ENCODE results near the gene YY1. TPM values are rescaled to one million over a fixed set of nuclear protein-coding genes. Genes with fewer than 3 reads are reported as not detected.

Gene YY1
- polyA plus RNA-seq, 1 experiment: 15.7 TPM

DNA sequence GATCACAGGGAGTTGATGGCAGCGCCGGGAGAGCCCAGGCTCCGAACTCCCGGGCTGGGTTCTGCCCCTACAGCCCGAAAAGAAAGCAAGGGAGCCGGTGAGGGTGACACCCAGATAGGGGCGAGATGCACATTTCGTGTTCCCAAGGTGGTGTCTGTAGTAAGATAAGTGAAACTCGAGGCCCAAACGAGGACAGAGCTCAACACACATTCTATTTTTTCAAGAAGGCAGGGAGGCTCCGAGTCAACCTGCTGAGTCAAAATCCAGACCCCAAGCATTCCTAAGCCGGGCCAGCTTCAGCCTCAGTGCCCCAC lies 24.2 kb upstream of the YY1 start:
- TF ChIP-seq, protein P1, sequence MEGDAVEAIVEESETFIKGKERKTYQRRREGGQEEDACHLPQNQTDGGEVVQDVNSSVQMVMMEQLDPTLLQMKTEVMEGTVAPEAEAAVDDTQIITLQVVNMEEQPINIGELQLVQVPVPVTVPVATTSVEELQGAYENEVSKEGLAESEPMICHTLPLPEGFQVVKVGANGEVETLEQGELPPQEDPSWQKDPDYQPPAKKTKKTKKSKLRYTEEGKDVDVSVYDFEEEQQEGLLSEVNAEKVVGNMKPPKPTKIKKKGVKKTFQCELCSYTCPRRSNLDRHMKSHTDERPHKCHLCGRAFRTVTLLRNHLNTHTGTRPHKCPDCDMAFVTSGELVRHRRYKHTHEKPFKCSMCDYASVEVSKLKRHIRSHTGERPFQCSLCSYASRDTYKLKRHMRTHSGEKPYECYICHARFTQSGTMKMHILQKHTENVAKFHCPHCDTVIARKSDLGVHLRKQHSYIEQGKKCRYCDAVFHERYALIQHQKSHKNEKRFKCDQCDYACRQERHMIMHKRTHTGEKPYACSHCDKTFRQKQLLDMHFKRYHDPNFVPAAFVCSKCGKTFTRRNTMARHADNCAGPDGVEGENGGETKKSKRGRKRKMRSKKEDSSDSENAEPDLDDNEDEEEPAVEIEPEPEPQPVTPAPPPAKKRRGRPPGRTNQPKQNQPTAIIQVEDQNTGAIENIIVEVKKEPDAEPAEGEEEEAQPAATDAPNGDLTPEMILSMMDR (IDR thresholded peaks at IDR 0.05; ENCODE audit: insufficient read depth, low read depth, low read length): no peak
- ChIA-PET POLR2A (no interaction called here), CTCF (interaction anchor here (0.6 to 1.7 kb wide), 5 partner anchors 10 to 576 kb away, joined by 3 to 6 read pairs (median 4); no protein-coding TSS in a partner anchor)
- Histone ChIP-seq H3K27me3 (ENCODE audit: control insufficient read depth, insufficient read depth, low read length) (no peaks in the 10 kb centered on the region), H3K36me3 (ENCODE audit: control insufficient read depth, insufficient read depth, low read length) (no peaks in the 10 kb centered on the region), H3K4me3 (ENCODE audit: low read depth, low read length) (peak overlapping the region; percentile 89)
- DNase-seq (ENCODE audit: low read depth): no peak

DNA sequence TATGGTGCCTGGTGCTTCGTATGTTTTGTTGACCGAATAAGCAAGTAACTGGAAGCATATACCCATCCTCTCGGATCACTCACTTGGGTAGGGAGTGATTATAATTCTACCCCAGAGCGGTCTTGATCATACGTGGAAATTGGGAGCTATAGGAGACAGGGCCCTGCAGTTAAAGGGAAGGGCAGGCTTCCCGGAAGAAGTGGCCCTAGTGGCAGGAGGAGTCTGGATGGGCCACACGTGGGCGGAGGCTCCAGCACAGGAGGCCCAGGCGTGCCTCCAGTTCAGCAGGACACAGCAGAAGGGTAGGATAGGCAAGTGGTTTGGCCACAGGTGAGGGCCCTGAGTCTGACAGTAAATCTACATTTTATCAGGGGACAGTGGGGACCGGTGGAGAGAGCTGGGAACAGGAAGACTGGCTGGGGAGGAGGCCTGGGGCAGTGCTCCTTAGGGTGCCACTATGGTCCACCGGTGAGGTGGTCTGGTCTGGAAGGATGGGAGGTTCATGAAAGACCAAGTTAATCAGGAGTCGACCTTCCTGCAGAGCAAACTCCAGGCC lies 23.5 kb upstream of the YY1 start:
- Histone ChIP-seq H3K36me3 (ENCODE audit: control insufficient read depth, insufficient read depth, low read length) (no peaks in the 10 kb centered on the region), H3K27me3 (ENCODE audit: control insufficient read depth, insufficient read depth, low read length) (no peaks in the 10 kb centered on the region), H3K4me3 (ENCODE audit: low read depth, low read length) (no peak overlapping the region)
- TF ChIP-seq, protein P1 (IDR thresholded peaks at IDR 0.05; ENCODE audit: insufficient read depth, low read depth, low read length): no peak
- DNase-seq (ENCODE audit: low read depth): no peak
- CTCF ChIA-PET: interaction anchor here (0.6 to 1.7 kb wide), 4 partner anchors 9 to 576 kb away, joined by 3 to 6 read pairs (median 4); no protein-coding TSS in a partner anchor
- POLR2A ChIA-PET: no interaction called here

DNA sequence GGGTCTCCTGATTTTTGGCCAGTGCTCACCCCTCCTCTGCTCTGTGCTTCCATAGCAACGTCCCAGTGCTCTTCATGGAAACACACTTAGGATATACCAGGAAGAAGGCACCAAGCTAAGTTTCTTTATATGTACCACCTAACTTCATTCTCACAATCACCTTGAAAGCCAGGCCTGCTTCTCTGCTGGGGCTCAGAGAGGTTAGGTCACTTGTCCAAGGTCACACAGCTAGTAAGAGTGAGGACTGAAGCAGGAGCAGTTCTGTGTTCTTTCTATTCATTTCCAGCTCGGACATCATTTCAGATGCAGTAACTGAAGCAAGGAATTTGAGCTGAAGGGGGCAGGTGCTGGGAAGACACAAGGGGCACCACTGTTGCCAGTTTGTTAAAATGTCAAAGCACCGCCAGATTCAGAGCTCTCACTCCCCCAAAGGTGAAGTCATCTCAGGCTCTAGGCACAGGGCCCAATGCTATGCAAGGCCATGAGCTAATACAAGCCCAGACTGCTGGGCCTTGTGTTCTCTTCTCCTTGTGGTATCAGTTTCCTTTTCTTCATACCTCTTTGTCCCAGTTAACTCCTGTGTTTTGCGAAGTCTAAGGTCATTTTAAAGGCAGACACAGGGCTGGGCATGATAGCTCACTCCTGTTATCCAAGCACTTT lies 19.7 kb upstream of the YY1 start:
- CTCF ChIA-PET: interaction anchor here (0.9 kb wide), 1 partner anchor 14 kb away, joined by 3 read pairs; no protein-coding TSS in a partner anchor
- DNase-seq (ENCODE audit: low read depth): no peak
- TF ChIP-seq, protein P1 (IDR thresholded peaks at IDR 0.05; ENCODE audit: insufficient read depth, low read depth, low read length): no peak

DNA sequence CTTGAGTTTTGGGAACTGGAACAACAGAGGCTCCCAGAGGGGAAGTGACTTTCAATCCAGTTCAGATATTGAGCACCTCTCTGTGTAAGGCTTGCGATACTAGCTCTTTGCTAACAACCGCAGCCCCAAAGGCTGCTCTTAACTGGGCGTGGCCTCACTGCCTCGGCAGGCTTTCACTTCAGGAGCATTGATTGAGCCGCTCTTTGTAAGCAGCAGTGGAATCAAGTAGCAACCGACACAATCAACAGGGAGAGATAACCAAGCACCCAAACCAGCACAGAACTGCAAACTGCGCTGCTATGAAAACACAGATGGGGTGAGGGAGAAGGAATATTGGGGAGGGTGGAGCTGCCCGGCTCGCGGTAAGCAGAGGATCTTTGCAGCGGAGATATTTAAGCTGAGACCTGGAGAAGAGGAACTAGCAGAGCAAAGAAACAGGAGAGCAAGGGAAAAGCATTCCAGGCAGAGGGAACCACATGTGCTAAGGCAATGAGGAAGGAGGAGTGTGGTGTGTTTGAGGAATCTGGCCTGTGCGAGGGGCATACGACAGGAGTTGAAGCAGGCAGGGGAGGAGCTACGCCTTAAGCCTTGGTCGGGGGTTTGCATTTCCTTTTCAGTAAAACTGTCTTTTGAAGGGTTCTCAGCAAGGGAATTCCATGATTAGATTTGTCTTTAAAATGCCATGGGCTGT lies 17.3 kb upstream of the YY1 start:
- ChIA-PET POLR2A (interaction anchor here (0.6 kb wide), 2 partner anchors 15 to 1961 kb away, joined by 3 to 4 read pairs; no protein-coding TSS in a partner anchor), CTCF (interaction anchor here (0.6 to 1.5 kb wide), 3 partner anchors 11 to 71 kb away, joined by 3 to 6 read pairs (median 5); no protein-coding TSS in a partner anchor)
- no peak for DNase-seq (ENCODE audit: low read depth)
- Histone ChIP-seq H3K4me3 (ENCODE audit: low read depth, low read length) (peak overlapping the region; percentile 45), H3K27me3 (ENCODE audit: control insufficient read depth, insufficient read depth, low read length) (no peaks in the 10 kb centered on the region), H3K36me3 (ENCODE audit: control insufficient read depth, insufficient read depth, low read length) (no peaks in the 10 kb centered on the region)
- TF ChIP-seq, protein P1 (IDR thresholded peaks at IDR 0.05; ENCODE audit: insufficient read depth, low read depth, low read length): no peak

More for the DNA sequence above, 19.7 kb upstream of the YY1 start:
- Histone ChIP-seq H3K36me3 (ENCODE audit: control insufficient read depth, insufficient read depth, low read length) (no peaks in the 10 kb centered on the region), H3K27me3 (ENCODE audit: control insufficient read depth, insufficient read depth, low read length) (no peaks in the 10 kb centered on the region), H3K4me3 (ENCODE audit: low read depth, low read length) (no peak overlapping the region)
- POLR2A ChIA-PET: no interaction called here
